Panc1 (cell line): ENCODE data around the gene KLF6.

Source experiments
- POLR2AphosphoS5 ChIP-seq: IDR thresholded peaks from 2 replicates; pipeline ENCODE4 v1.6.1; 2012; ENCODE audit warnings: mild to moderate bottlenecking, low read depth, low read length, moderate library complexity
- SIN3A ChIP-seq: IDR thresholded peaks from 2 replicates; pipeline ENCODE4 v1.6.1; 2012; ENCODE audit warnings: low read depth, mild to moderate bottlenecking, low read length, moderate library complexity, borderline replicate concordance; ENCODE audit not compliant: insufficient read depth
- TF ChIP-seq, protein P1 (sequence below): fragments of 450-650 bp; IDR thresholded peaks from 2 replicates; pipeline ENCODE4 v1.5.1; 2017; ENCODE audit warnings: mild to moderate bottlenecking
- TF ChIP-seq, protein P2 (sequence below), 2 experiments: IDR thresholded peaks; 2 replicates each; pipeline ENCODE4 v1.6.1; 2011 to 2012; ENCODE audit warnings: low read depth in 2 of 2, control low read depth in 1 of 2, low read length in 1 of 2, mild to moderate bottlenecking in 1 of 2, moderate library complexity in 1 of 2; ENCODE audit not compliant: insufficient read depth in 1 of 2

DNA sequence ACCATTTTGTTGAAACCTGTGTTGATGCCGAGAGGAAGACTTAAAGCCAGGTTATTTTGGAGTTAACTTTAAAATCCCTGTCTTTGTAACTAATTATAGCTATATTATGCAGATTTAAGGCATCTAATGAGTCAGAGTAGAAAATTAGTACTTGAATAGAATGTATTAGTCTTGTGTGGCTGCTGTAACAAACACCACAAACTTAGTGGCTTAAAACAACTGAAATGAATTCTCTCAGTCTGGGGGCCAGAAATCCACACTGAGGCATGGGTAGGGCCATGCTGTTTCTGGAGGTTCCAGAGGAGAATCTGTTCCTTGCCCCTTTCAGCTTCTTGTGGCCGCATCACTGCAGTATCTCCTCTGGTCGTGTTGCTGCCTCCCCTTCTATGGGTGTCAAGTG, 8.5 kb upstream of the KLF6 start:
- no peak for TF ChIP-seq POLR2AphosphoS5
- TF ChIP-seq, protein P1, sequence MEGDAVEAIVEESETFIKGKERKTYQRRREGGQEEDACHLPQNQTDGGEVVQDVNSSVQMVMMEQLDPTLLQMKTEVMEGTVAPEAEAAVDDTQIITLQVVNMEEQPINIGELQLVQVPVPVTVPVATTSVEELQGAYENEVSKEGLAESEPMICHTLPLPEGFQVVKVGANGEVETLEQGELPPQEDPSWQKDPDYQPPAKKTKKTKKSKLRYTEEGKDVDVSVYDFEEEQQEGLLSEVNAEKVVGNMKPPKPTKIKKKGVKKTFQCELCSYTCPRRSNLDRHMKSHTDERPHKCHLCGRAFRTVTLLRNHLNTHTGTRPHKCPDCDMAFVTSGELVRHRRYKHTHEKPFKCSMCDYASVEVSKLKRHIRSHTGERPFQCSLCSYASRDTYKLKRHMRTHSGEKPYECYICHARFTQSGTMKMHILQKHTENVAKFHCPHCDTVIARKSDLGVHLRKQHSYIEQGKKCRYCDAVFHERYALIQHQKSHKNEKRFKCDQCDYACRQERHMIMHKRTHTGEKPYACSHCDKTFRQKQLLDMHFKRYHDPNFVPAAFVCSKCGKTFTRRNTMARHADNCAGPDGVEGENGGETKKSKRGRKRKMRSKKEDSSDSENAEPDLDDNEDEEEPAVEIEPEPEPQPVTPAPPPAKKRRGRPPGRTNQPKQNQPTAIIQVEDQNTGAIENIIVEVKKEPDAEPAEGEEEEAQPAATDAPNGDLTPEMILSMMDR: no peak
- TF ChIP-seq, protein P2, sequence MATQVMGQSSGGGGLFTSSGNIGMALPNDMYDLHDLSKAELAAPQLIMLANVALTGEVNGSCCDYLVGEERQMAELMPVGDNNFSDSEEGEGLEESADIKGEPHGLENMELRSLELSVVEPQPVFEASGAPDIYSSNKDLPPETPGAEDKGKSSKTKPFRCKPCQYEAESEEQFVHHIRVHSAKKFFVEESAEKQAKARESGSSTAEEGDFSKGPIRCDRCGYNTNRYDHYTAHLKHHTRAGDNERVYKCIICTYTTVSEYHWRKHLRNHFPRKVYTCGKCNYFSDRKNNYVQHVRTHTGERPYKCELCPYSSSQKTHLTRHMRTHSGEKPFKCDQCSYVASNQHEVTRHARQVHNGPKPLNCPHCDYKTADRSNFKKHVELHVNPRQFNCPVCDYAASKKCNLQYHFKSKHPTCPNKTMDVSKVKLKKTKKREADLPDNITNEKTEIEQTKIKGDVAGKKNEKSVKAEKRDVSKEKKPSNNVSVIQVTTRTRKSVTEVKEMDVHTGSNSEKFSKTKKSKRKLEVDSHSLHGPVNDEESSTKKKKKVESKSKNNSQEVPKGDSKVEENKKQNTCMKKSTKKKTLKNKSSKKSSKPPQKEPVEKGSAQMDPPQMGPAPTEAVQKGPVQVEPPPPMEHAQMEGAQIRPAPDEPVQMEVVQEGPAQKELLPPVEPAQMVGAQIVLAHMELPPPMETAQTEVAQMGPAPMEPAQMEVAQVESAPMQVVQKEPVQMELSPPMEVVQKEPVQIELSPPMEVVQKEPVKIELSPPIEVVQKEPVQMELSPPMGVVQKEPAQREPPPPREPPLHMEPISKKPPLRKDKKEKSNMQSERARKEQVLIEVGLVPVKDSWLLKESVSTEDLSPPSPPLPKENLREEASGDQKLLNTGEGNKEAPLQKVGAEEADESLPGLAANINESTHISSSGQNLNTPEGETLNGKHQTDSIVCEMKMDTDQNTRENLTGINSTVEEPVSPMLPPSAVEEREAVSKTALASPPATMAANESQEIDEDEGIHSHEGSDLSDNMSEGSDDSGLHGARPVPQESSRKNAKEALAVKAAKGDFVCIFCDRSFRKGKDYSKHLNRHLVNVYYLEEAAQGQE (IDR thresholded peaks at IDR 0.05; ENCODE audit: insufficient read depth in 1 of 2, low read depth in 2 of 2, low read length in 1 of 2): no peak
- no peak for TF ChIP-seq SIN3A
